HG02885 (cell line): Measurements from ENCODE around the gene KLC1.

ENCODE experiments used
- ATAC-seq: cut with Tn5 transposase; IDR thresholded peaks from one replicate; pipeline ENCODE4 v1.9.1; 2021; ENCODE audit warnings: mild to moderate bottlenecking; ENCODE audit not compliant: unreplicated experiment, poor library complexity

The KLC1 gene

GRCh38 chr14:103656031-103656755 is 27.2 kb downstream of the KLC1 start:
- no peak for ATAC-seq

- ATAC-seq = no peak
Observed at GRCh38 chr14:103656756-103657133, 27.7 kb downstream of the KLC1 start.

- ATAC-seq = no peak
Observed at GRCh38 chr14:103657471-103657870, 28.5 kb downstream of the KLC1 start.

- ATAC-seq = no peak
Observed at GRCh38 chr14:103659631-103660030, 30.6 kb downstream of the KLC1 start.

GRCh38 chr14:103662029-103662428 is 33.0 kb downstream of the KLC1 start:
- ATAC-seq = no peak

- ATAC-seq = no peak
Observed at GRCh38 chr14:103662591-103662990, 33.6 kb downstream of the KLC1 start.

- ATAC-seq = no peak
Observed at GRCh38 chr14:103663506-103663905, 34.5 kb downstream of the KLC1 start.

- ATAC-seq = no peak
Observed at GRCh38 chr14:103667671-103668070, 38.7 kb downstream of the KLC1 start.

GRCh38 chr14:103668117-103668516 is 39.1 kb downstream of the KLC1 start:
- ATAC-seq = no peak

GRCh38 chr14:103669370-103669769 is 40.4 kb downstream of the KLC1 start:
- ATAC-seq = no peak

- ATAC-seq = no peak
Observed at GRCh38 chr14:103671911-103672310, 42.9 kb downstream of the KLC1 start.

GRCh38 chr14:103675957-103676356 is 46.9 kb downstream of the KLC1 start:
- no peak for ATAC-seq

GRCh38 chr14:103676881-103677675 is 48.1 kb downstream of the KLC1 start:
- no peak for ATAC-seq

GRCh38 chr14:103679351-103679750 is 50.3 kb downstream of the KLC1 start:
- peak; percentile 56 for ATAC-seq

GRCh38 chr14:103680491-103681231 is 51.6 kb downstream of the KLC1 start:
- no peak for ATAC-seq

GRCh38 chr14:103683139-103683538 is 54.1 kb downstream of the KLC1 start:
- no peak for ATAC-seq

GRCh38 chr14:103684471-103684870 is 55.5 kb downstream of the KLC1 start:
- ATAC-seq = no peak

GRCh38 chr14:103684871-103685270 is 55.9 kb downstream of the KLC1 start:
- no peak for ATAC-seq

GRCh38 chr14:103685276-103686211 is 56.5 kb downstream of the KLC1 start:
- no peak for ATAC-seq
